Keratinocyte (primary cell): ENCODE results near the gene GFY. TPM values are rescaled to one million over a fixed set of nuclear protein-coding genes. Genes with fewer than 3 reads are reported as not detected.

Source experiments
- DNase-seq: peaks from one replicate; pipeline ENCODE4 v3.0.0-alpha.2; 2011; ENCODE audit warnings: low read depth, missing footprints, low spot score
- FAIRE-seq: peaks from 2 replicates; lab custom pipeline; 2011; peaks lifted over from hg19 to GRCh38; lab: Jason Lieb, UNC
- H2AFZ ChIP-seq: 2 replicates; pipeline ENCODE4 v1.6.0; 2012; ENCODE audit warnings: low read length, control low read depth, inconsistent platforms; ENCODE audit not compliant: control insufficient read depth
- H3K27ac ChIP-seq: 2 replicates; pipeline ENCODE4 v1.5.1; 2011; ENCODE audit warnings: low read length; ENCODE audit not compliant: control insufficient read depth, insufficient read depth
- H3K27me3 ChIP-seq: 3 replicates; pipeline ENCODE4 v1.6.0; 2011; ENCODE audit warnings: low read length; ENCODE audit not compliant: control insufficient read depth, insufficient read depth; ENCODE audit errors: extremely low read depth
- H3K36me3 ChIP-seq, 2 experiments: 2 replicates in 1 of 2; 3 replicates in 1 of 2; pipeline ENCODE4 v1.5.1; 2011; ENCODE audit warnings: low read length in 2 of 2, mild to moderate bottlenecking in 1 of 2; ENCODE audit not compliant: control insufficient read depth in 2 of 2, insufficient read depth in 2 of 2; ENCODE audit errors: extremely low read depth in 1 of 2
- H3K4me1 ChIP-seq: 3 replicates; pipeline ENCODE4 v1.5.1; 2011; ENCODE audit warnings: low read length; ENCODE audit not compliant: control insufficient read depth, insufficient read depth; ENCODE audit errors: extremely low read depth
- H3K4me2 ChIP-seq: 3 replicates; pipeline ENCODE4 v1.6.0; 2011; ENCODE audit warnings: low read depth, low read length; ENCODE audit not compliant: control insufficient read depth, insufficient read depth; ENCODE audit errors: extremely low read depth
- H3K4me3 ChIP-seq, 3 experiments: fragments of 200-600 bp in 1 of 3; sonication (generic) in 1 of 3; 2 replicates in 2 of 3; 3 replicates in 1 of 3; pipeline ENCODE4 v1.5.1; 2011 to 2016; ENCODE audit warnings: low read length in 3 of 3, mild to moderate bottlenecking in 3 of 3, control low read depth in 2 of 3, inconsistent platforms in 1 of 3, low read depth in 1 of 3, mixed read lengths in 1 of 3, mixed run types in 1 of 3, moderate library complexity in 1 of 3; ENCODE audit not compliant: control insufficient read depth in 2 of 3, insufficient read depth in 2 of 3; ENCODE audit errors: extremely low read depth in 1 of 3
- H3K79me2 ChIP-seq: 2 replicates; pipeline ENCODE4 v1.6.0; 2012; ENCODE audit warnings: low read length; ENCODE audit not compliant: control insufficient read depth, insufficient read depth
- H3K9ac ChIP-seq: 3 replicates; pipeline ENCODE4 v1.6.0; 2011; ENCODE audit warnings: low read length; ENCODE audit not compliant: control insufficient read depth, insufficient read depth; ENCODE audit errors: extremely low read depth
- H3K9me1 ChIP-seq: 3 replicates; pipeline ENCODE4 v1.6.0; 2011; ENCODE audit warnings: low read length; ENCODE audit not compliant: control insufficient read depth, insufficient read depth; ENCODE audit errors: extremely low read depth
- H3K9me3 ChIP-seq: 2 replicates; pipeline ENCODE4 v1.5.1; 2012; ENCODE audit warnings: low read depth, low read length; ENCODE audit not compliant: control insufficient read depth
- H4K20me1 ChIP-seq: 3 replicates; pipeline ENCODE4 v1.6.0; 2011; ENCODE audit warnings: low read length; ENCODE audit not compliant: control insufficient read depth, insufficient read depth; ENCODE audit errors: extremely low read depth
- EZH2 ChIP-seq: IDR thresholded peaks from one replicate; pipeline ENCODE4 v1.6.1; 2012; ENCODE audit warnings: inconsistent platforms, mild to moderate bottlenecking, low read length, moderate library complexity
- dilution Hi-C: fragments of 300-500 bp; cut with MboI; formaldehyde crosslinking; loops from one replicate; pipeline ENCODE4 v1.7.0; 2020; ENCODE audit warnings: low sequenced_read_pairs; ENCODE audit not compliant: extremely low pct_ligation_motif_present
- polyA plus RNA-seq, 5 experiments: library from polyadenylated mRNA; depleted of rRNA in 3 of 5; stranded (reverse) in 3 of 5; stranded (forward) in 1 of 5; unstranded in 1 of 5; fragments of >200 nt; gene quantifications; 1 replicate in 1 of 5; 2 replicates in 3 of 5; 3 replicates in 1 of 5; pipeline versions ENCODE4 v1.2.1 to v1.2.3, GENCODE V29; 2011 to 2012; ENCODE audit warnings: missing spikeins in 2 of 5, low read depth in 1 of 5, low replicate concordance in 1 of 5
- TF ChIP-seq, protein P1 (sequence below), 3 experiments: IDR thresholded peaks in 1 of 3; conservative IDR thresholded peaks in 1 of 3; optimal IDR thresholded peaks in 1 of 3; 2 replicates in 2 of 3; 3 replicates in 1 of 3; pipeline versions ENCODE3 to v1.5.1; 2011; ENCODE audit warnings: low read length in 3 of 3, mild to moderate bottlenecking in 3 of 3, moderate library complexity in 2 of 3, control low read depth in 1 of 3, inconsistent platforms in 1 of 3; ENCODE audit not compliant: insufficient read depth in 2 of 3; ENCODE audit errors: extremely low read depth in 1 of 3

The GFY gene
- polyA plus RNA-seq, 1 donor (not counting 4 experiments of a cell fraction or from before 2014, with no cell fraction given), result not detected

DNA sequence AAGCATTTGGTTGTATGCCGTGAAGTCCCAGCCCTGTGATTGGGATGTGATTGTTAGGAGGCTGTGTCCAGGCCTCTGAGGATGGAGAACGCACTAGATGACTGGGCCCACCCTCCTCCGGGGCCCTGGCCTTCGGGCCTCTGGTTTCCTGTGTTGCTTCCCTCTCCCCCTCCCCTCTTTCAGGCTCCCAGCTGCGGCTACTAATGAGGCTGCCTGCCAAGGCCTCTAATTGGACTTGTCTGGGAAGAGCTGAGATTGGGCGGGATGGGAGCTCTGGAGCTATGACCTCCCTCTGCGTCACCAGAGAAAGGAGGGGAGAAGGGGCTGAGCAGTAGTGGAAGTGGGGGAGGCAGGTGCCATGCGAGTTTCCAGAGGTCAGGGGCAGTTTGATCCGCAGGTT lies 11.8 kb upstream of the GFY start:
- peaks cover 6% of the 10 kb centered on the region for H3K4me1 ChIP-seq
- H3K79me2 ChIP-seq, result no peaks in the 10 kb centered on the region
- no peak overlapping the region for H3K4me3 ChIP-seq
- no peaks in the 10 kb centered on the region for H3K36me3 ChIP-seq
- no peak overlapping the region for H3K27ac ChIP-seq
- H4K20me1 ChIP-seq, result no peaks in the 10 kb centered on the region
- FAIRE-seq (no peak), DNase-seq (no peak)
- H2AFZ ChIP-seq, result no peak overlapping the region
- H3K9me3 ChIP-seq, result no peaks in the 10 kb centered on the region
- no peaks in the 10 kb centered on the region for H3K9me1 ChIP-seq
- no peak overlapping the region for H3K9ac ChIP-seq
- H3K4me2 ChIP-seq, result no peak overlapping the region
- TF ChIP-seq EZH2, result no peak
- TF ChIP-seq, protein P1, sequence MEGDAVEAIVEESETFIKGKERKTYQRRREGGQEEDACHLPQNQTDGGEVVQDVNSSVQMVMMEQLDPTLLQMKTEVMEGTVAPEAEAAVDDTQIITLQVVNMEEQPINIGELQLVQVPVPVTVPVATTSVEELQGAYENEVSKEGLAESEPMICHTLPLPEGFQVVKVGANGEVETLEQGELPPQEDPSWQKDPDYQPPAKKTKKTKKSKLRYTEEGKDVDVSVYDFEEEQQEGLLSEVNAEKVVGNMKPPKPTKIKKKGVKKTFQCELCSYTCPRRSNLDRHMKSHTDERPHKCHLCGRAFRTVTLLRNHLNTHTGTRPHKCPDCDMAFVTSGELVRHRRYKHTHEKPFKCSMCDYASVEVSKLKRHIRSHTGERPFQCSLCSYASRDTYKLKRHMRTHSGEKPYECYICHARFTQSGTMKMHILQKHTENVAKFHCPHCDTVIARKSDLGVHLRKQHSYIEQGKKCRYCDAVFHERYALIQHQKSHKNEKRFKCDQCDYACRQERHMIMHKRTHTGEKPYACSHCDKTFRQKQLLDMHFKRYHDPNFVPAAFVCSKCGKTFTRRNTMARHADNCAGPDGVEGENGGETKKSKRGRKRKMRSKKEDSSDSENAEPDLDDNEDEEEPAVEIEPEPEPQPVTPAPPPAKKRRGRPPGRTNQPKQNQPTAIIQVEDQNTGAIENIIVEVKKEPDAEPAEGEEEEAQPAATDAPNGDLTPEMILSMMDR (optimal IDR thresholded peaks at IDR 0.05 in 1 of 3, IDR thresholded peaks at IDR 0.05 in 1 of 3, conservative IDR thresholded peaks at IDR 0.05 in 1 of 3; ENCODE audit: extremely low read depth in 1 of 3, insufficient read depth in 2 of 3, low read length in 3 of 3), result no peak
- H3K27me3 ChIP-seq, result peaks cover 3% of the 10 kb centered on the region
- dilution Hi-C loops, result no loop called here

DNA sequence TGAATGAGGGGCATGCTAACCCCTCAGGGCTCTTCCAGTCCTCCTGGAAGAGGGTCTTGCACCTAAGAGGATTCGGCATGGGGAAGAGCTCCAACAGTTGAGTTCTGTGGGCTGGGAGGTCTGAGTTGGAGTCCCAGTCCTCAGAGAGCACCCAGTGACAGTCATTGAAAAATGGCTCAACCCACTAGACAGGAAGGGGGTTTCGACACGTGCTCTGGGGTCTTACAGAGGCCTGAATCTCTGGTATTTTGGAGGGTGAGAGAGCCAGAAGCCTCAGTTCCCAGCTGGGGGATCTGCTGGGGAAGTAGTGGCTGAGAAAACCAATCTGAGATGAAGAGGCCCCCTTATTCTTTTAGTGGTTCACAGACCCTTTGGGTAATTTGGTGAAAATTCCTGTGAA lies 10.9 kb upstream of the GFY start:
- Histone ChIP-seq H3K79me2 (no peaks in the 10 kb centered on the region), H3K4me1 (peaks cover 2% of the 10 kb centered on the region), H3K36me3 (no peaks in the 10 kb centered on the region), H3K27ac (no peak overlapping the region), H4K20me1 (no peaks in the 10 kb centered on the region), H3K4me2 (no peak overlapping the region), H3K27me3 (peaks cover 11% of the 10 kb centered on the region), H2AFZ (no peak overlapping the region), H3K9ac (no peak overlapping the region), H3K9me3 (no peaks in the 10 kb centered on the region), H3K4me3 (no peak overlapping the region), H3K9me1 (no peaks in the 10 kb centered on the region)
- no peak for TF ChIP-seq EZH2
- TF ChIP-seq, protein P1 (optimal IDR thresholded peaks at IDR 0.05 in 1 of 3, IDR thresholded peaks at IDR 0.05 in 1 of 3, conservative IDR thresholded peaks at IDR 0.05 in 1 of 3; ENCODE audit: extremely low read depth in 1 of 3, insufficient read depth in 2 of 3, low read length in 3 of 3), result no peak
- dilution Hi-C loops, result no loop called here
- FAIRE-seq, result no peak
- no peak for DNase-seq
